HEK293 (cell line): Measurements from ENCODE around the gene GREM2.

Experiments used
- CTCF ChIA-PET: fragments of 350-600 bp; formaldehyde crosslinking; extraction: SDS; loops from one replicate; lab custom pipeline; 2021; ENCODE audit warnings: antibody characterized with exemption; lab: Yijun Ruan, JAX
- POLR2A ChIA-PET: fragments of 300-600 bp; formaldehyde crosslinking; extraction: SDS; loops from one replicate; lab custom pipeline; 2020; ENCODE audit warnings: antibody characterized with exemption, inconsistent platforms; lab: Yijun Ruan, JAX
- H3K27ac ChIP-seq: fragments of 200-500 bp; sonication (Bioruptor generic); 2 replicates; pipeline ENCODE4 v1.5.1; 2014; ENCODE audit warnings: low read depth, low read length, control low read depth, inconsistent platforms; ENCODE audit errors: extremely low read depth
- H3K36me3 ChIP-seq, 2 experiments: fragments of 200-500 bp in 1 of 2; sonication (Bioruptor generic) in 1 of 2; 1 replicate in 1 of 2; 2 replicates in 1 of 2; pipeline ENCODE4 v1.5.1; 2014 to 2017; ENCODE audit warnings: inconsistent platforms in 2 of 2, low read length in 2 of 2; ENCODE audit not compliant: control insufficient read depth in 2 of 2, insufficient read depth in 1 of 2
- H3K4me1 ChIP-seq: fragments of 200-500 bp; sonication (Bioruptor generic); 2 replicates; pipeline ENCODE4 v1.5.1; 2014; ENCODE audit warnings: mild to moderate bottlenecking, low read length, inconsistent platforms; ENCODE audit not compliant: control insufficient read depth, insufficient read depth
- H3K4me3 ChIP-seq: 2 replicates; pipeline ENCODE4 v1.5.1; 2011; ENCODE audit warnings: low read depth, mild to moderate bottlenecking, control low read depth, low read length, moderate library complexity
- H3K9me3 ChIP-seq: fragments of 200-500 bp; sonication (Bioruptor generic); 2 replicates; pipeline ENCODE4 v1.5.1; 2014; ENCODE audit warnings: low read depth, low read length, inconsistent platforms; ENCODE audit not compliant: control insufficient read depth, insufficient read depth
- GLI4 ChIP-seq: fragments of 450-650 bp; formaldehyde crosslinking; IDR thresholded peaks from 2 replicates; pipeline ENCODE4 v1.5.1; 2016; ENCODE audit warnings: missing biosample characterization, missing genetic modification characterization
- KLF1 ChIP-seq: fragments of 450-650 bp; formaldehyde crosslinking; IDR thresholded peaks from 2 replicates; pipeline ENCODE4 v1.5.1; 2016; ENCODE audit warnings: missing biosample characterization, missing genetic modification characterization
- KLF9 ChIP-seq: fragments of 450-650 bp; formaldehyde crosslinking; IDR thresholded peaks from 2 replicates; pipeline ENCODE4 v1.5.1; 2016; ENCODE audit warnings: missing biosample characterization, missing genetic modification characterization, low read depth
- OVOL3 ChIP-seq: fragments of 450-650 bp; formaldehyde crosslinking; IDR thresholded peaks from 2 replicates; pipeline ENCODE4 v1.5.1; 2016; ENCODE audit warnings: missing biosample characterization, missing genetic modification characterization
- SCRT1 ChIP-seq: fragments of 450-650 bp; formaldehyde crosslinking; IDR thresholded peaks from 2 replicates; pipeline ENCODE4 v1.5.1; 2016; ENCODE audit warnings: missing biosample characterization, missing genetic modification characterization, borderline replicate concordance
- SCRT2 ChIP-seq: fragments of 450-650 bp; formaldehyde crosslinking; IDR thresholded peaks from 2 replicates; pipeline ENCODE4 v1.5.1; 2016; ENCODE audit warnings: missing biosample characterization, missing genetic modification characterization
- SP7 ChIP-seq: fragments of 450-650 bp; formaldehyde crosslinking; IDR thresholded peaks from 2 replicates; pipeline ENCODE4 v1.5.1; 2016; ENCODE audit warnings: missing biosample characterization, missing genetic modification characterization
- TRIM28 ChIP-seq: IDR thresholded peaks from 2 replicates; pipeline ENCODE4 v1.6.1; 2011; ENCODE audit warnings: low read length, control low read depth, borderline replicate concordance
- ZBTB7A ChIP-seq: fragments of 450-650 bp; formaldehyde crosslinking; IDR thresholded peaks from 2 replicates; pipeline ENCODE4 v1.5.1; 2016; ENCODE audit warnings: low read depth, missing biosample characterization, missing genetic modification characterization
- ZFHX2 ChIP-seq: fragments of 450-650 bp; formaldehyde crosslinking; conservative IDR thresholded peaks from 2 replicates; pipeline ENCODE4 v1.5.1; 2016; ENCODE audit warnings: missing biosample characterization, missing genetic modification characterization
- ZNF10 ChIP-seq: fragments of 450-650 bp; formaldehyde crosslinking; IDR thresholded peaks from 2 replicates; pipeline ENCODE4 v1.5.1; 2017; ENCODE audit warnings: missing biosample characterization, missing genetic modification characterization
- ZNF214 ChIP-seq: fragments of 450-650 bp; formaldehyde crosslinking; IDR thresholded peaks from 2 replicates; pipeline ENCODE4 v1.5.1; 2017; ENCODE audit warnings: missing biosample characterization, mild to moderate bottlenecking, missing genetic modification characterization, borderline replicate concordance
- ZNF292 ChIP-seq: fragments of 450-650 bp; formaldehyde crosslinking; IDR thresholded peaks from 2 replicates; pipeline ENCODE4 v1.5.1; 2016; ENCODE audit warnings: low read depth, missing biosample characterization, missing genetic modification characterization, borderline replicate concordance
- ZNF341 ChIP-seq: fragments of 450-650 bp; formaldehyde crosslinking; IDR thresholded peaks from 2 replicates; pipeline ENCODE4; 2016; ENCODE audit warnings: low read depth, missing biosample characterization, missing genetic modification characterization
- ZNF433 ChIP-seq: fragments of 450-650 bp; formaldehyde crosslinking; IDR thresholded peaks from 2 replicates; pipeline ENCODE4 v1.5.1; 2016; ENCODE audit warnings: missing biosample characterization, missing genetic modification characterization, low read depth
- ZNF585B ChIP-seq: fragments of 450-650 bp; formaldehyde crosslinking; IDR thresholded peaks from 2 replicates; pipeline ENCODE4 v1.5.1; 2016; ENCODE audit warnings: missing biosample characterization, missing genetic modification characterization
- ZNF664 ChIP-seq: fragments of 450-650 bp; formaldehyde crosslinking; IDR thresholded peaks from 2 replicates; pipeline ENCODE4 v1.5.1; 2016; ENCODE audit warnings: missing biosample characterization, missing genetic modification characterization
- ZNF677 ChIP-seq: fragments of 450-650 bp; IDR thresholded peaks from 2 replicates; pipeline ENCODE4 v1.5.0; 2018; ENCODE audit warnings: missing biosample characterization, mild to moderate bottlenecking, missing genetic modification characterization, moderate library complexity
- ZXDB ChIP-seq: fragments of 450-650 bp; formaldehyde crosslinking; IDR thresholded peaks from 2 replicates; pipeline ENCODE4 v1.5.1; 2016; ENCODE audit warnings: missing biosample characterization, missing genetic modification characterization
- TF ChIP-seq, protein P1 (sequence below): fragments of 450-650 bp; formaldehyde crosslinking; IDR thresholded peaks from 2 replicates; pipeline ENCODE4 v1.5.1; 2016; ENCODE audit warnings: missing biosample characterization, missing genetic modification characterization
- TF ChIP-seq, protein P2 (sequence below): fragments of 450-650 bp; formaldehyde crosslinking; IDR thresholded peaks from 2 replicates; pipeline ENCODE4 v1.5.1; 2016; ENCODE audit warnings: missing biosample characterization, missing genetic modification characterization
- TF ChIP-seq, protein P3 (sequence below): fragments of 450-650 bp; formaldehyde crosslinking; IDR thresholded peaks from 2 replicates; pipeline ENCODE4 v1.5.1; 2016; ENCODE audit warnings: missing biosample characterization, missing genetic modification characterization
- TF ChIP-seq, protein P4 (sequence below): fragments of 450-650 bp; formaldehyde crosslinking; IDR thresholded peaks from 2 replicates; pipeline ENCODE4 v1.5.1; 2016; ENCODE audit warnings: missing biosample characterization, missing genetic modification characterization
- TF ChIP-seq, protein P5 (sequence below): sonication (generic); formaldehyde crosslinking; IDR thresholded peaks from 2 replicates; pipeline ENCODE4 v1.8.1; 2022; ENCODE audit warnings: mild to moderate bottlenecking, moderate library complexity, missing genetic modification reagents
- TF ChIP-seq, protein P6 (sequence below): fragments of 450-650 bp; formaldehyde crosslinking; IDR thresholded peaks from 2 replicates; pipeline ENCODE4 v1.5.1; 2016; ENCODE audit warnings: missing biosample characterization, missing genetic modification characterization

GREM2 gene

DNA sequence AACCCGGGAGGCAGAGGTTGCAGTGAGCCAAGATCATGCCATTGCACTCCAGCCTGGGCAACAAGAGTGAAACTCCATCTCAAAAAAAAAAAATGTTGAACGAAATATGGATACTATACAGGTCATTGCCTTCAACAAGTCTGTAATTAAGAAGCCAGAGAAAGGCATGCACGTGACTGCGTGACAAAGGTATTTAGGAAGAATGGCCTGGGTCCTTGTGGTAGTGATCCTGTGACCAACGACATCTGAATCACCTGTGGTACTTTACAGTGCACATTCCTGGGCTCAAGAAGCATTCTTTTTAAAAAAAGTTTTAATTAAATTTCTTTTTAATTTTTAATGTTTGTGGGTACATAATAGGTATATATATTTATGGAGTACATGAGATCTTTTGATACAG, 115.0 kb downstream of the GREM2 start:
- H3K4me3 ChIP-seq, result no peak overlapping the region
- no peak overlapping the region for H3K27ac ChIP-seq
- ChIA-PET POLR2A (no interaction called here), CTCF (interaction anchor here (0.7 kb wide), 1 partner anchor 600 kb away, joined by 3 read pairs; no protein-coding TSS in a partner anchor)
- H3K9me3 ChIP-seq, result no peaks in the 10 kb centered on the region
- no peaks in the 10 kb centered on the region for H3K36me3 ChIP-seq
- H3K4me1 ChIP-seq, result no peaks in the 10 kb centered on the region
- 0 out of 2 replicates have a peak, but pooled peaks have one; percentile 12 for TF ChIP-seq SCRT1 (tag by site-specific recombination)
- no peak for TF ChIP-seq ZNF10 (tag by site-specific recombination)
- TF ChIP-seq ZXDB (tag by site-specific recombination), result no peak
- TF ChIP-seq, protein P1, sequence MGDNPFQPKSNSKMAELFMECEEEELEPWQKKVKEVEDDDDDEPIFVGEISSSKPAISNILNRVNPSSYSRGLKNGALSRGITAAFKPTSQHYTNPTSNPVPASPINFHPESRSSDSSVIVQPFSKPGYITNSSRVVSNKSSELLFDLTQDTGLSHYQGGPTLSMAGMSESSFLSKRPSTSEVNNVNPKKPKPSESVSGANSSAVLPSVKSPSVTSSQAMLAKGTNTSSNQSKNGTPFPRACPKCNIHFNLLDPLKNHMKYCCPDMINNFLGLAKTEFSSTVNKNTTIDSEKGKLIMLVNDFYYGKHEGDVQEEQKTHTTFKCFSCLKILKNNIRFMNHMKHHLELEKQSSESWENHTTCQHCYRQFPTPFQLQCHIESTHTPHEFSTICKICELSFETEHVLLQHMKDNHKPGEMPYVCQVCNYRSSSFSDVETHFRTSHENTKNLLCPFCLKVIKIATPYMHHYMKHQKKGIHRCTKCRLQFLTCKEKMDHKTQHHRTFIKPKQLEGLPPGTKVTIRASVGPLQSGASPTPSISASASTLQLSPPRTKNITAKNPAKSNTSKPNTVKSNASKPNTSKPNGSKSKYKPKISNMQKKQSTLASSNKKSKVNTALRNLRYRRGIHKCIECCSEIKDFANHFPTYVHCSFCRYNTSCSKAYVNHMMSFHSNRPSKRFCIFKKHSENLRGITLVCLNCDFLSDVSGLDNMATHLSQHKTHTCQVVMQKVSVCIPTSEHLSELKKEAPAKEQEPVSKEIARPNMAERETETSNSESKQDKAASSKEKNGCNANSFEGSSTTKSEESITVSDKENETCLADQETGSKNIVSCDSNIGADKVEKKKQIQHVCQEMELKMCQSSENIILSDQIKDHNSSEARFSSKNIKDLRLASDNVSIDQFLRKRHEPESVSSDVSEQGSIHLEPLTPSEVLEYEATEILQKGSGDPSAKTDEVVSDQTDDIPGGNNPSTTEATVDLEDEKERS, result no peak
- TF ChIP-seq, protein P2, sequence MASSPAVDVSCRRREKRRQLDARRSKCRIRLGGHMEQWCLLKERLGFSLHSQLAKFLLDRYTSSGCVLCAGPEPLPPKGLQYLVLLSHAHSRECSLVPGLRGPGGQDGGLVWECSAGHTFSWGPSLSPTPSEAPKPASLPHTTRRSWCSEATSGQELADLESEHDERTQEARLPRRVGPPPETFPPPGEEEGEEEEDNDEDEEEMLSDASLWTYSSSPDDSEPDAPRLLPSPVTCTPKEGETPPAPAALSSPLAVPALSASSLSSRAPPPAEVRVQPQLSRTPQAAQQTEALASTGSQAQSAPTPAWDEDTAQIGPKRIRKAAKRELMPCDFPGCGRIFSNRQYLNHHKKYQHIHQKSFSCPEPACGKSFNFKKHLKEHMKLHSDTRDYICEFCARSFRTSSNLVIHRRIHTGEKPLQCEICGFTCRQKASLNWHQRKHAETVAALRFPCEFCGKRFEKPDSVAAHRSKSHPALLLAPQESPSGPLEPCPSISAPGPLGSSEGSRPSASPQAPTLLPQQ, result no peak
- 0 out of 2 replicates have a peak, but pooled peaks have one; percentile 29 for TF ChIP-seq SCRT2 (tag by site-specific recombination)
- no peak for TF ChIP-seq ZNF677 (tag by site-specific recombination)
- TF ChIP-seq, all 188 proteins: peak for 2

DNA sequence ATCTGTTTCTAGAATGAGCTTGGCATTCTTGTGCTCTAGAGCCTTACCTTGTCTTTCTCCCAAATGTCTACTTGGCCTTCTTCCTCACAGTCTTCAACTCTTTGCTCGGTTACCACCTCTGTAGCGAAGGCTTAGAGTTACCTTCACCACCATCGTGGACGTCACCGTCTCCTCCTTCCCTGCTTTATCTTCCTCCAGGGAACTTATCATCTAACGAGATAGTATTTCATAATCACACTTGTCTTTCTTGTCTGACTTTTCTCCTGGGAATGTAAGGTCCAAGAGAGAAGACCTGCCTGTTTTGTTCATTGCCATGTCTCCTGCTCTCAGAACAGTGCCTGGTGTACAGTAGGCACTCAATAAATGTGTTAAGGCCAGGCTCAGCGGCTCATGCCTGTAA, 115.6 kb downstream of the GREM2 start:
- ChIA-PET CTCF (no interaction called here), POLR2A (no interaction called here)
- H3K4me1 ChIP-seq, result no peaks in the 10 kb centered on the region

DNA sequence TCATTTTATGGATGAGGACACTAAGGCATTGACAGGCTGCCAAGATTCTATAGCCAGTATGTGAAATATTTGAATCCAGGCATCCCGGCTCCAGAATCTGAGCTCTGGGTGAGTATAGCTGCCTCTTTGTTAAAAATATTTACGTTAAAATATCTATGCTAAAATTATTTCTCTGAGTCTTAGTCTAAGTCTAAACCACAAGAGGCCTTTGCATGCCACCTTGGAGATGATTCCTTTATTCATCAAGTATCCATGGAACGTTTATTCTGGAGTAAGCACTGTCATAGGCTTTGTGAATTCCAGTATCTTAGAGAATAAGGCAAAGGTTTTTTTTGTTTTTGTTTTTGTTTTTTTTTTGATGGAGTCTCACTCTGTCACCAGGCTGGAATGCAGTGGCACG, 116.4 kb downstream of the GREM2 start:
- Histone ChIP-seq H3K9me3 (no peaks in the 10 kb centered on the region), H3K36me3 (no peaks in the 10 kb centered on the region), H3K4me3 (no peak overlapping the region), H3K27ac (no peak overlapping the region), H3K4me1 (no peaks in the 10 kb centered on the region)
- TF ChIP-seq, protein P3, sequence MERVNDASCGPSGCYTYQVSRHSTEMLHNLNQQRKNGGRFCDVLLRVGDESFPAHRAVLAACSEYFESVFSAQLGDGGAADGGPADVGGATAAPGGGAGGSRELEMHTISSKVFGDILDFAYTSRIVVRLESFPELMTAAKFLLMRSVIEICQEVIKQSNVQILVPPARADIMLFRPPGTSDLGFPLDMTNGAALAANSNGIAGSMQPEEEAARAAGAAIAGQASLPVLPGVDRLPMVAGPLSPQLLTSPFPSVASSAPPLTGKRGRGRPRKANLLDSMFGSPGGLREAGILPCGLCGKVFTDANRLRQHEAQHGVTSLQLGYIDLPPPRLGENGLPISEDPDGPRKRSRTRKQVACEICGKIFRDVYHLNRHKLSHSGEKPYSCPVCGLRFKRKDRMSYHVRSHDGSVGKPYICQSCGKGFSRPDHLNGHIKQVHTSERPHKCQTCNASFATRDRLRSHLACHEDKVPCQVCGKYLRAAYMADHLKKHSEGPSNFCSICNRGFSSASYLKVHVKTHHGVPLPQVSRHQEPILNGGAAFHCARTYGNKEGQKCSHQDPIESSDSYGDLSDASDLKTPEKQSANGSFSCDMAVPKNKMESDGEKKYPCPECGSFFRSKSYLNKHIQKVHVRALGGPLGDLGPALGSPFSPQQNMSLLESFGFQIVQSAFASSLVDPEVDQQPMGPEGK (tag by site-specific recombination), result no peak
- TF ChIP-seq, protein P4, sequence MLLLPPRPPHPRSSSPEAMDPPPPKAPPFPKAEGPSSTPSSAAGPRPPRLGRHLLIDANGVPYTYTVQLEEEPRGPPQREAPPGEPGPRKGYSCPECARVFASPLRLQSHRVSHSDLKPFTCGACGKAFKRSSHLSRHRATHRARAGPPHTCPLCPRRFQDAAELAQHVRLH, result no peak
- ChIA-PET CTCF (interaction anchor here (1.2 kb wide), 1 partner anchor 31 kb away, joined by 4 read pairs; no protein-coding TSS in a partner anchor), POLR2A (no interaction called here)

More for the DNA sequence above, 115.6 kb downstream of the GREM2 start:
- Histone ChIP-seq H3K36me3 (no peaks in the 10 kb centered on the region), H3K4me3 (no peak overlapping the region), H3K27ac (no peak overlapping the region), H3K9me3 (no peaks in the 10 kb centered on the region)
- TF ChIP-seq ZNF585B (tag by site-specific recombination) (no peak), KLF1 (tag by site-specific recombination) (no peak), ZBTB7A (tag by site-specific recombination) (no peak), ZNF341 (tag by site-specific recombination) (no peak), TRIM28 (no peak), ZNF214 (tag by site-specific recombination) (no peak), ZNF664 (no peak), SP7 (tag by site-specific recombination) (no peak), ZNF433 (tag by site-specific recombination) (no peak), ZFHX2 (tag by site-specific recombination) (no peak), KLF9 (tag by site-specific recombination) (no peak), OVOL3 (tag by site-specific recombination) (no peak), GLI4 (tag by site-specific recombination) (no peak), ZNF292 (tag by site-specific recombination) (no peak)
- TF ChIP-seq, protein P5, sequence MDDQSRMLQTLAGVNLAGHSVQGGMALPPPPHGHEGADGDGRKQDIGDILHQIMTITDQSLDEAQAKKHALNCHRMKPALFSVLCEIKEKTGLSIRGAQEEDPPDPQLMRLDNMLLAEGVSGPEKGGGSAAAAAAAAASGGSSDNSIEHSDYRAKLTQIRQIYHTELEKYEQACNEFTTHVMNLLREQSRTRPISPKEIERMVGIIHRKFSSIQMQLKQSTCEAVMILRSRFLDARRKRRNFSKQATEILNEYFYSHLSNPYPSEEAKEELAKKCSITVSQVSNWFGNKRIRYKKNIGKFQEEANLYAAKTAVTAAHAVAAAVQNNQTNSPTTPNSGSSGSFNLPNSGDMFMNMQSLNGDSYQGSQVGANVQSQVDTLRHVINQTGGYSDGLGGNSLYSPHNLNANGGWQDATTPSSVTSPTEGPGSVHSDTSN, result no peak
- TF ChIP-seq, protein P6, sequence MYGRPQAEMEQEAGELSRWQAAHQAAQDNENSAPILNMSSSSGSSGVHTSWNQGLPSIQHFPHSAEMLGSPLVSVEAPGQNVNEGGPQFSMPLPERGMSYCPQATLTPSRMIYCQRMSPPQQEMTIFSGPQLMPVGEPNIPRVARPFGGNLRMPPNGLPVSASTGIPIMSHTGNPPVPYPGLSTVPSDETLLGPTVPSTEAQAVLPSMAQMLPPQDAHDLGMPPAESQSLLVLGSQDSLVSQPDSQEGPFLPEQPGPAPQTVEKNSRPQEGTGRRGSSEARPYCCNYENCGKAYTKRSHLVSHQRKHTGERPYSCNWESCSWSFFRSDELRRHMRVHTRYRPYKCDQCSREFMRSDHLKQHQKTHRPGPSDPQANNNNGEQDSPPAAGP (tag by site-specific recombination), result no peak
